Lower lobe of right lung (tissue), 2 donors: ENCODE data around the gene FHOD1. TPM values are rescaled to one million over a fixed set of nuclear protein-coding genes. Genes with fewer than 3 reads are reported as not detected.

ENCODE experiments used
- ATAC-seq, 2 donors: fragments of 200-7000 bp; cut with Tn5 transposase; one replicate each; pipeline ENCODE4 v1.9.1; 2020 to 2022; ENCODE audit warnings: mild to moderate bottlenecking in 2 of 2, moderate library complexity in 2 of 2
- DNase-seq: peaks from one replicate; pipeline ENCODE4 v3.0.0-alpha.2; 2020
- H3K27ac ChIP-seq: fragments of 200-600 bp; one replicate; pipeline ENCODE4 v1.8.0; 2022
- H3K27me3 ChIP-seq: fragments of 200-600 bp; one replicate; pipeline ENCODE4 v1.8.0; 2022; ENCODE audit warnings: low read depth
- H3K36me3 ChIP-seq: fragments of 200-600 bp; one replicate; pipeline ENCODE4 v1.8.0; 2022; ENCODE audit warnings: mild to moderate bottlenecking
- H3K4me1 ChIP-seq: fragments of 200-600 bp; one replicate; pipeline ENCODE4 v1.8.0; 2022
- H3K4me3 ChIP-seq: fragments of 200-600 bp; one replicate; pipeline ENCODE4 v1.8.0; 2022; ENCODE audit warnings: mild to moderate bottlenecking
- H3K9me3 ChIP-seq: fragments of 200-600 bp; one replicate; pipeline ENCODE4 v1.8.0; 2022
- intact Hi-C: fragments of 100-400 bp; cut with DNase I; formaldehyde crosslinking; loops from one replicate; pipeline ENCODE4 v1.11.0; 2022
- total RNA-seq: library from RNA; stranded (reverse); fragmentation: NEBNext Ultra II Directional; extraction: Animal tissue kit (Norgen Biotek cat#: 25700); gene quantifications from one replicate; pipeline ENCODE4 v1.2.1, GENCODE V29; 2021
- TF ChIP-seq, protein P1 (sequence below): fragments of 200-600 bp; IDR thresholded peaks from one replicate; pipeline ENCODE4 v1.8.0; 2022; ENCODE audit warnings: antibody characterized with exemption, mild to moderate bottlenecking
- donor health status: DM: no; HTN: yes; CAD: no; lungs with severe emphysema.

The FHOD1 gene
- total RNA-seq, 1 donor from 2014 or later = 67.7 TPM

DNA sequence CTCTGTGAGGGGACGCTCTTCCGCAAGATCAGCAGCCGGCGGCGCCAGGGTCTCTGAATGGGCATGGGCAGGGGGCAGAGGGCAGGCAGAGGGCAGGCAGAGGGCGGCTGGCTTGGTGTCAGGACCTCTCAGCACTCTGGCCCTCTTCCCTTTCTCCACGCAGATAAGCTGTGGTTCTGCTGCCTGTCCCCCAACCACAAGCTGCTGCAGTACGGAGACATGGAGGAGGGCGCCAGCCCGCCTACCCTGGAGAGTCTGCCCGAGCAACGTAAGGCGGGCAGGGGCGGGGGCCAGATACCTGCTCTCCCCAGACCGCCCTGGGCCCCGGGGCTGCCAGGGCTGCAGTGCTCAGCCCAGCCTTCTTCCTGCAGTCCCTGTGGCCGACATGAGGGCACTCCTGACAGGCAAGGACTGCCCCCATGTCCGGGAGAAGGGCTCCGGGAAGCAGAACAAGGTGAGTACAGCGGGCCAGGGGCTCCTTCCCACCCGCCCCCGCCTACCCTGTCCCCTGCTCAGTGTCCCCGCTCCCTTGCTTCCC lies 44.3 kb downstream of the FHOD1 start:
- Histone ChIP-seq H3K27me3 (no peaks in the 10 kb centered on the region), H3K27ac (no peak overlapping the region), H3K36me3 (peaks cover 44% of the 10 kb centered on the region), H3K9me3 (no peaks in the 10 kb centered on the region), H3K4me3 (no peak overlapping the region), H3K4me1 (peaks cover 12% of the 10 kb centered on the region)
- ATAC-seq = no peak
- no peak for DNase-seq
- TF ChIP-seq, protein P1, sequence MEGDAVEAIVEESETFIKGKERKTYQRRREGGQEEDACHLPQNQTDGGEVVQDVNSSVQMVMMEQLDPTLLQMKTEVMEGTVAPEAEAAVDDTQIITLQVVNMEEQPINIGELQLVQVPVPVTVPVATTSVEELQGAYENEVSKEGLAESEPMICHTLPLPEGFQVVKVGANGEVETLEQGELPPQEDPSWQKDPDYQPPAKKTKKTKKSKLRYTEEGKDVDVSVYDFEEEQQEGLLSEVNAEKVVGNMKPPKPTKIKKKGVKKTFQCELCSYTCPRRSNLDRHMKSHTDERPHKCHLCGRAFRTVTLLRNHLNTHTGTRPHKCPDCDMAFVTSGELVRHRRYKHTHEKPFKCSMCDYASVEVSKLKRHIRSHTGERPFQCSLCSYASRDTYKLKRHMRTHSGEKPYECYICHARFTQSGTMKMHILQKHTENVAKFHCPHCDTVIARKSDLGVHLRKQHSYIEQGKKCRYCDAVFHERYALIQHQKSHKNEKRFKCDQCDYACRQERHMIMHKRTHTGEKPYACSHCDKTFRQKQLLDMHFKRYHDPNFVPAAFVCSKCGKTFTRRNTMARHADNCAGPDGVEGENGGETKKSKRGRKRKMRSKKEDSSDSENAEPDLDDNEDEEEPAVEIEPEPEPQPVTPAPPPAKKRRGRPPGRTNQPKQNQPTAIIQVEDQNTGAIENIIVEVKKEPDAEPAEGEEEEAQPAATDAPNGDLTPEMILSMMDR = no peak
- intact Hi-C loops = no loop called here

DNA sequence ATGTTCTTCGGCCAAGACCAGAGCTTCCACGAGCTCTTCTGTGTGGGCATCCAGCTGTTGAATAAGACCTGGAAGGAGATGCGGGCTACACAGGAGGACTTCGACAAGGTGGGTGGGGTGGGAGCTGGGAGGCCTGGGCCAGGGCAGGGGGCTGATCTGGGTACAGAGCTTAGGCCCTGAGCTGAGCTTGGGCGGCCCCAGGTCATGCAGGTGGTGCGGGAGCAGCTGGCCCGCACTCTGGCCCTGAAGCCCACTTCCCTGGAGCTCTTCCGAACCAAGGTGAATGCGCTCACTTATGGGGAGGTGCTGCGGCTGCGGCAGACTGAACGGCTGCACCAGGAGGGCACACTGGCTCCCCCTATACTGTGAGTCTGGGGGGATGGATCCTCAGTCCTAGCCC lies 44.9 kb downstream of the FHOD1 start:
- TF ChIP-seq, protein P1 = no peak
- peaks cover 13% of the 10 kb centered on the region for H3K4me1 ChIP-seq
- H3K9me3 ChIP-seq = no peaks in the 10 kb centered on the region
- intact Hi-C loops = no loop called here
- no peak overlapping the region for H3K27ac ChIP-seq
- no peaks in the 10 kb centered on the region for H3K27me3 ChIP-seq
- H3K36me3 ChIP-seq = peaks cover 50% of the 10 kb centered on the region
- H3K4me3 ChIP-seq = no peak overlapping the region
- no peak for DNase-seq
- ATAC-seq = no peak

DNA sequence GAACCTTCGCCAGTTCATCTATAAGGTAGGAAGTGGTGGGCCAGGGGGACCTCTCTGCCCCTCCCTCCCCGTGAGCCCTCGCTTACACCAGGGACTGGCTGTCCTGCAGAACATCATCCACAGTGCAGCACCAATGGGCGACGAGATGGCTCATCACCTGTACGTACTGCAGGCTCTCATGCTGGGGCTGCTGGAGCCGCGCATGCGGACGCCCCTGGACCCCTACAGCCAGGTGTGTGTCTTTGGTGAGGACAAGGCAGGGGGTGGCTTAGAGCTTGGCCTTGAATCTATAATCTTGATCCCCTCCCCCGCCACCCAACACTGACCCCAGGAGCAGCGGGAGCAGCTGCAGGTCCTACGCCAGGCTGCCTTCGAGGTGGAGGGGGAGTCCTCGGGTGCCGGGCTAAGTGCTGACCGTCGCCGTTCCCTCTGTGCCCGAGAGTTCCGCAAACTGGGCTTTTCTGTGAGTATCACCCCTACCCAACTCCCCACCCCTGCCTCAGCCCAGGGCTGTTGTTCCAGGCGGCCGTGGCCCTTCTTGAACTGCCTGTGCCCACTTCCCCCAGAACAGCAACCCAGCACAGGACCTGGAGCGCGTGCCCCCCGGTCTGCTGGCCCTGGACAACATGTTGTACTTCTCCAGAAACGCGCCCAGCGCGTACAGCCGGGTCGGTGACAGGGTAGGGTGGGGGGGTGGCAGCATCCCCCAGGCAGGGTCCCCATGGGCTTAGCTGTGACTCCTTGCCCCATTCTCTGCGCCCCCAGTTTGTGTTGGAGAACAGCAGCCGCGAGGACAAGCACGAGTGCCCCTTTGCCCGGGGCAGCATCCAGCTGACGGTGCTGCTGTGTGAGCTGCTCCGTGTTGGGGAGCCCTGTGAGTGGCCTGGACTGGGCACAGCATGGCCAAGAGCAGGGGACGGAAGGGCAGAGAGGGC lies 45.6 kb downstream of the FHOD1 start:
- intact Hi-C loops = no loop called here
- peaks cover 58% of the 10 kb centered on the region for H3K36me3 ChIP-seq
- H3K4me3 ChIP-seq = no peak overlapping the region
- no peaks in the 10 kb centered on the region for H3K9me3 ChIP-seq
- DNase-seq (no peak), ATAC-seq (no peak)
- no peaks in the 10 kb centered on the region for H3K27me3 ChIP-seq
- TF ChIP-seq, protein P1 = no peak
- no peak overlapping the region for H3K27ac ChIP-seq
- peaks cover 13% of the 10 kb centered on the region for H3K4me1 ChIP-seq

DNA sequence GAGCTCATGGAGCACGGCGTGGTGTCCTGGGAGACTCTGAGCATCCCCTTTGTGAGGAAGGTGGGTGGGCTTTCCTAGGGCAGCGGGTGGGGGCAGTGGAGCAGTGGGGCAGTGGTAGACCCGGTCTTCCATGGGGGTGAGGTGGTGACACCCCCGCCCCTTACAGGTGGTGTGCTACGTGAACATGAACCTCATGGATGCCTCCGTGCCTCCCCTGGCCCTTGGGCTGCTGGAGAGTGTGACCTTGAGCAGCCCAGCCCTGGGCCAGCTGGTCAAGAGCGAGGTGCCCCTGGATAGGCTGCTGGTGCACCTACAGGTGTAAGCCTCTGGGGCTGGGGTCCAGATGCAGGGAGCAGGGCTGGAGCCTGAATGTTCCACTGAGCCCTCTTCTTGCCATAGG lies 46.8 kb downstream of the FHOD1 start:
- Histone ChIP-seq H3K4me1 (peaks cover 13% of the 10 kb centered on the region), H3K9me3 (no peaks in the 10 kb centered on the region), H3K27me3 (no peaks in the 10 kb centered on the region), H3K27ac (no peak overlapping the region), H3K36me3 (peaks cover 69% of the 10 kb centered on the region), H3K4me3 (no peak overlapping the region)
- TF ChIP-seq, protein P1 = no peak
- ATAC-seq (no peak), DNase-seq (no peak)
- intact Hi-C loops = no loop called here

DNA sequence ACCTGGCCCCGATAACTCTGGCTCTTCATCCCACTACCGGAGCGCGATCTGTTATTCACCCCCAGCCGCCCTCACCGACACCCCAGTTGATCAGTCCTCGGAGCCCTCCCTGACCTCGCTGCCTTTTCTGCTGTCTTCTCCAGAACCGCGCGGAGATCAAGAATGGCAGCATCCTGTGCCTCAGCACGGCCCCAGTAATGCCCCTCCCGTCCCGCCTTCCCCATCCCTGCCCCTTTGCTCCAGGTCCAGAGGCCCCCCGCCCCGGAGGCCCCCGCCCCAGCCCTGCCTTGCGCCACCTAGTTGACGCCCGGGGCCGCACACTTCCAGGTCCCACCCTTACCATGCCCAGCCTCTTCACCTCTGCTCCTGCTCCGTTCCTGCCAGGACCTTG lies 47.5 kb downstream of the FHOD1 start:
- ATAC-seq = peak; percentile 37 to 47
- no peak for DNase-seq
- TF ChIP-seq, protein P1 = no peak
- peaks cover 76% of the 10 kb centered on the region for H3K36me3 ChIP-seq
- H3K27ac ChIP-seq = no peak overlapping the region
- H3K4me1 ChIP-seq = peaks cover 13% of the 10 kb centered on the region
- H3K27me3 ChIP-seq = no peaks in the 10 kb centered on the region
- H3K9me3 ChIP-seq = no peaks in the 10 kb centered on the region
- H3K4me3 ChIP-seq = peak overlapping the region; percentile 58
- intact Hi-C loops = no loop called here
